Loucy (cell line): ENCODE results near the gene LSM5.

Source experiments
- H2AFZ ChIP-seq: fragments of 200-600 bp; sonication (generic); 2 replicates; pipeline ENCODE4 v1.6.0; 2016; ENCODE audit warnings: antibody characterized with exemption, mild to moderate bottlenecking, low read length, moderate library complexity
- H3F3A ChIP-seq: fragments of 200-600 bp; 2 replicates; pipeline ENCODE4 v1.6.0; 2016; ENCODE audit warnings: antibody characterized with exemption, low read depth, mild to moderate bottlenecking
- H3K27me3 ChIP-seq: fragments of 200-600 bp; sonication (generic); 2 replicates; pipeline ENCODE4 v1.6.1; 2014; ENCODE audit warnings: low read length, mild to moderate bottlenecking; ENCODE audit not compliant: insufficient read depth, poor library complexity, severe bottlenecking
- H3K36me3 ChIP-seq: fragments of 200-600 bp; sonication (generic); 2 replicates; pipeline ENCODE4 v1.6.1; 2016; ENCODE audit warnings: low read length; ENCODE audit not compliant: insufficient read depth
- H3K4me1 ChIP-seq: fragments of 200-600 bp; sonication (generic); 2 replicates; pipeline ENCODE4 v1.5.1; 2014; ENCODE audit warnings: low read length, mild to moderate bottlenecking; ENCODE audit not compliant: insufficient read depth, poor library complexity, severe bottlenecking
- H3K4me2 ChIP-seq: fragments of 200-600 bp; sonication (generic); 2 replicates; pipeline ENCODE4 v1.6.0; 2014; ENCODE audit warnings: antibody characterized with exemption, low read length, low read depth, mild to moderate bottlenecking; ENCODE audit not compliant: poor library complexity, severe bottlenecking
- H3K4me3 ChIP-seq: fragments of 200-600 bp; sonication (generic); 2 replicates; pipeline ENCODE4 v1.5.1; 2014; ENCODE audit warnings: low read length, mild to moderate bottlenecking, mixed read lengths; ENCODE audit not compliant: poor library complexity, severe bottlenecking
- H3K79me2 ChIP-seq: fragments of 200-600 bp; sonication (generic); 2 replicates; pipeline ENCODE4 v1.6.1; 2014; ENCODE audit warnings: low read length; ENCODE audit not compliant: insufficient read depth
- H3K9ac ChIP-seq: fragments of 200-600 bp; sonication (generic); 2 replicates; pipeline ENCODE4 v1.6.0; 2014; ENCODE audit warnings: mild to moderate bottlenecking, low read depth, low read length, moderate library complexity; ENCODE audit not compliant: poor library complexity, severe bottlenecking
- H3K9me2 ChIP-seq: fragments of 200-600 bp; sonication (generic); replicated peaks from 2 replicates; pipeline ENCODE4 v1.6.1; 2016; ENCODE audit warnings: low read depth, low read length, mixed read lengths
- H3K9me3 ChIP-seq: fragments of 200-600 bp; sonication (generic); 2 replicates; pipeline ENCODE4 v1.6.1; 2014; ENCODE audit warnings: mild to moderate bottlenecking, antibody characterized with exemption, low read length, low read depth; ENCODE audit not compliant: insufficient read depth
- H4K20me1 ChIP-seq: fragments of 200-600 bp; sonication (generic); 2 replicates; pipeline ENCODE4 v1.6.0; 2014; ENCODE audit warnings: antibody characterized with exemption, low read length, mild to moderate bottlenecking; ENCODE audit not compliant: insufficient read depth, poor library complexity, severe bottlenecking
- CTCF ChIP-seq: fragments of 200-600 bp; sonication (generic); conservative IDR thresholded peaks from 2 replicates; pipeline ENCODE4 v1.5.1; 2014; ENCODE audit warnings: mild to moderate bottlenecking, antibody characterized with exemption, low read length
- EZH2phosphoT487 ChIP-seq: fragments of 200-600 bp; IDR thresholded peaks from 2 replicates; pipeline ENCODE4 v1.6.1; 2018; ENCODE audit warnings: antibody characterized with exemption, mild to moderate bottlenecking, moderate library complexity, borderline replicate concordance

LSM5 gene

GRCh38 chr7:32479574-32480200 is 10.5 kb downstream of the LSM5 start:
- TF ChIP-seq EZH2phosphoT487 = no peak
- TF ChIP-seq CTCF = peak; percentile 94
- H3K4me3 ChIP-seq = no peak overlapping the region
- no peaks in the 10 kb centered on the region for H4K20me1 ChIP-seq
- H2AFZ ChIP-seq = no peak overlapping the region
- no peak overlapping the region for H3K9ac ChIP-seq
- no peaks in the 10 kb centered on the region for H3K9me2 ChIP-seq
- no peaks in the 10 kb centered on the region for H3F3A ChIP-seq
- no peaks in the 10 kb centered on the region for H3K27me3 ChIP-seq
- H3K4me1 ChIP-seq = no peaks in the 10 kb centered on the region
- no peak overlapping the region for H3K4me2 ChIP-seq
- H3K9me3 ChIP-seq = no peaks in the 10 kb centered on the region
- no peaks in the 10 kb centered on the region for H3K79me2 ChIP-seq
- H3K36me3 ChIP-seq = no peaks in the 10 kb centered on the region

GRCh38 chr7:32477649-32477980 is 12.6 kb downstream of the LSM5 start:
- Histone ChIP-seq H4K20me1 (no peaks in the 10 kb centered on the region), H3K4me2 (no peak overlapping the region), H3K4me1 (no peaks in the 10 kb centered on the region), H3F3A (no peaks in the 10 kb centered on the region), H2AFZ (no peak overlapping the region), H3K4me3 (no peak overlapping the region), H3K27me3 (no peaks in the 10 kb centered on the region), H3K79me2 (no peaks in the 10 kb centered on the region), H3K9ac (no peak overlapping the region), H3K9me2 (no peaks in the 10 kb centered on the region), H3K9me3 (no peaks in the 10 kb centered on the region), H3K36me3 (no peaks in the 10 kb centered on the region)
- TF ChIP-seq CTCF (no peak), EZH2phosphoT487 (no peak)

DNA sequence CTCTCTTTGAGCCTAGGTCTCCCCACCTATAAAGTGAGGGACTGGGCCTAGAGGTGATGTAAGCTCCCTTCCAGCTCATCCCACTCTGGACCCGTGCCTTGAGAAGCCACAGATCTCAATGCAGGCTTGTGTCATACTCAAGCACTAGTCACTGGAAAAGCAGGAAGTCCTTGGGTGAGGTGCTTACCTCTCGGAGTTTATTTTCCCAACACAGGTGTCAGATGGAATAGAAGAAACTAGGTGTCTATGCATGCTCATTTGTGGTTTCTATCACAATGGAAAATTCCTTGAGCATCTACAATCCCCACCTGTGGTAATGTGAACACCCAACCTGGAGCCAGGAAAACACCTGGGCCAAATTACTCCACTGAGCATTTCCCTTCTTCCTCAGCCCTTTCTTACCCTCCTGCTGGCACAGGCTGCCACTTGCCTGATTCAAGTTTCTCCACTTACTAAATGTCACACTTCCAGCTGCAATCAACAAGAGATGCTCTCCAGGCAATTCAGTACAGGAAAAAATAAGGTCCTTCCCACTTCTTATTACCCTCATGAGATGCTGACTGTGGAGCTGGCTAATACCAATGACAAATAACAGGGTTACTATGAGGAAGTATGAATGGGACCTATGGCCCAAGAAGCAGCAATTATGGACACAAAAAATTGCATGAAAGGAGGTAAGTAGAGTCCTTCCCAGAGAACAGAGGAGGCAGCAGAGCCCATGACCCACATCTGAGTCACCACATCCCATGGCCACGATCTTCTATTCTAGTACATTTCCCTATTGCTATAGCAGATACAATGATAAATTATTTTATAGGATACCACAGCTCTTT is 13.1 kb downstream of the LSM5 start:
- H3K36me3 ChIP-seq = no peaks in the 10 kb centered on the region
- no peaks in the 10 kb centered on the region for H3K4me1 ChIP-seq
- no peak overlapping the region for H3K4me3 ChIP-seq
- TF ChIP-seq EZH2phosphoT487 = no peak
- no peak for TF ChIP-seq CTCF
- no peaks in the 10 kb centered on the region for H3K9me2 ChIP-seq
- no peak overlapping the region for H2AFZ ChIP-seq
- no peaks in the 10 kb centered on the region for H3F3A ChIP-seq
- no peaks in the 10 kb centered on the region for H4K20me1 ChIP-seq
- no peaks in the 10 kb centered on the region for H3K27me3 ChIP-seq
- H3K9me3 ChIP-seq = no peaks in the 10 kb centered on the region
- no peak overlapping the region for H3K9ac ChIP-seq
- H3K79me2 ChIP-seq = no peaks in the 10 kb centered on the region
- H3K4me2 ChIP-seq = no peak overlapping the region
